Measurements from ENCODE around the gene ARFGAP3.

Gene ARFGAP3

DNA sequence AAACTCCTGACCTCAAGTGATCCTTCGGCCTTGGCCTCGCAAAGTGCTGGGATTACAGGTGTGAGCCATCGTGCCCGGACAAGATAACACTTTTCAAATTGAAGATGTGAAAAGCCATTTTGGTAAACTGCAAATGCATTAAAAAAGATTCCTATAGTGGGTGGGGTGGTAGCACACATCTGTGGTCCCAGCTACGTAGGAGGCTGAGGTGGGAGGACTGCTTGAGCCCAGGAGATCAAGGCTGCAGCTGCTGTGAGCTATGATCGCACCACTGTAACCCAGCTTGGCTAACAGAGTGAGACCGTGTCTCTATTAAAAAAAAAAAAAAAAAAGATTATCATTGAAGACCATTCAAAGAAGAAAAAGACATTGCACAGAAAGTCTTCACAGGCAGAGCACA lies 16.9 kb upstream of the ARFGAP3 start:
- no peak overlapping the region for H3K27ac ChIP-seq (ENCODE audit: insufficient read depth in 1 of 2, low read depth in 1 of 2, low read length in 2 of 2, poor library complexity in 1 of 2, severe bottlenecking in 2 of 2)
- ChIA-PET CTCF (interaction anchor here (1.2 to 2.8 kb wide), 6 partner anchors 15 to 55 kb away, joined by 3 to 14 read pairs (median 5); no protein-coding TSS in a partner anchor), POLR2A (interaction anchor here (0.6 kb wide), 1 partner anchor 36 kb away, joined by 3 read pairs; no protein-coding TSS in a partner anchor)
- DNase-seq, result no peak
- H3K4me3 ChIP-seq (ENCODE audit: control insufficient read depth in 1 of 7, extremely low read depth in 1 of 7, insufficient read depth in 4 of 7, low read depth in 2 of 7, low read length in 6 of 7), result no peak overlapping the region
- peaks cover 0 to 16% (median 10%) of the 10 kb centered on the region in 4 experiments for H3K4me1 ChIP-seq (ENCODE audit: control extremely low read depth in 1 of 4, control insufficient read depth in 4 of 4, insufficient read depth in 4 of 4, low read length in 3 of 4)
- no peaks in the 10 kb centered on the region for H3K27me3 ChIP-seq (replicated peaks in 2 of 5; ENCODE audit: control insufficient read depth in 4 of 5, insufficient read depth in 5 of 5, low read length in 4 of 5)
- WGBS (ENCODE audit: insufficient coverage), result 98% methylated on average over 4 of the region's 7 CpGs
- H3K36me3 ChIP-seq (ENCODE audit: control insufficient read depth in 4 of 4, insufficient read depth in 4 of 4, low read length in 3 of 4), result peaks cover 5 to 76% (median 69%) of the 10 kb centered on the region in 4 experiments
- no peaks in the 10 kb centered on the region for H3K9me3 ChIP-seq (ENCODE audit: control extremely low read depth in 1 of 5, control insufficient read depth in 4 of 5, insufficient read depth in 2 of 5, low read depth in 1 of 5, low read length in 4 of 5)

DNA sequence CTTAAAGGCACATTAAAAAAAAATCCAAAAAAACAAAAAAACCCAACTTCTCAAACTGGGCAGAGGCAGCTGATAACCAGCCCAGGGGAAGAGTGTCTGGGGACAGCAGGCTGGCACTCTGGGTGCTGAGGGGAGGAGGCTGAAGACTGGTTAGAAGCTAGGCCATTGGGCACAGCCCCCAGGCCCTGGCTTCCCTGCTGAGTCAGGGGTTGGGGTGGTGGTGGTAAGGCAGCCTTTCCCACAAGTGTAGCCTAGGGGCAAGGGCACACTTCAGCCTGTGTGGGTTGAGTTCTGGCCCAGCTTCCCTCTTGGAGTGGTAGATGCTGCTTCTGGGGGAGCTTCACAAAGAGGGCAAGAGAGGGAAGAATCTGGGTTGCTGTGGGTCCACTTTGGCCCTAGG lies 16.3 kb upstream of the ARFGAP3 start:
- peak; percentile 69 to 91 (median 89) for DNase-seq
- ChIA-PET CTCF (interaction anchor here (0.8 to 2.8 kb wide), 8 partner anchors 9 to 93 kb away, joined by 3 to 14 read pairs (median 5); no protein-coding TSS in a partner anchor), POLR2A (interaction anchor here (0.6 to 0.9 kb wide), 2 partner anchors 10 to 37 kb away, joined by 3 to 6 read pairs; no protein-coding TSS in a partner anchor)
- Histone ChIP-seq H3K4me3 (ENCODE audit: control insufficient read depth in 1 of 7, extremely low read depth in 1 of 7, insufficient read depth in 4 of 7, low read depth in 2 of 7, low read length in 6 of 7) (no peak overlapping the region), H3K27ac (ENCODE audit: insufficient read depth in 1 of 2, low read depth in 1 of 2, low read length in 2 of 2, poor library complexity in 1 of 2, severe bottlenecking in 2 of 2) (peak overlapping the region in 1 of 2 experiments; percentile 36), H3K4me1 (ENCODE audit: control extremely low read depth in 1 of 4, control insufficient read depth in 4 of 4, insufficient read depth in 4 of 4, low read length in 3 of 4) (peaks cover 0 to 16% (median 10%) of the 10 kb centered on the region in 4 experiments), H3K27me3 (replicated peaks in 2 of 5; ENCODE audit: control insufficient read depth in 4 of 5, insufficient read depth in 5 of 5, low read length in 4 of 5) (no peaks in the 10 kb centered on the region), H3K36me3 (ENCODE audit: control insufficient read depth in 4 of 4, insufficient read depth in 4 of 4, low read length in 3 of 4) (peaks cover 5 to 76% (median 66%) of the 10 kb centered on the region in 4 experiments), H3K9me3 (ENCODE audit: control extremely low read depth in 1 of 5, control insufficient read depth in 4 of 5, insufficient read depth in 2 of 5, low read depth in 1 of 5, low read length in 4 of 5) (no peaks in the 10 kb centered on the region)

DNA sequence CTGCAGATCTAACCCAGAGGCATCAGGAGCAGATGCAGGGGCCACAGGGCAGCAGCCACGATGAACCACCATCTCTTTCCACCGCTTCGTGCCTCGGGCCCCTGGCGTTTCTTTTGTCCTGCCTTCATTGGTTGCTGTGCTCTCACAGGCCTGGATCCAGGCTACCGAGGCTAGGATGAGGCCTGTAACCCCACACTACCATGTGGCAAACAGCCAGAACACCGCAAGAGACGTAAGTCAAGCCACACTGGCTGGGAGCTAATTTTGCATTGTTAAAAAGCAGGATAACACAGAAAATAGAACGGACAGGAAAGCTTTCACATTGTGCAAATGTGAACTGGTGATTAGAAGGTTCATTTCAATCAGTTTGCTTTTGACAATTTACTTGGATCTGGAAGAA lies 15.7 kb upstream of the ARFGAP3 start:
- peak overlapping the region in 1 of 2 experiments; percentile 36 for H3K27ac ChIP-seq (ENCODE audit: insufficient read depth in 1 of 2, low read depth in 1 of 2, low read length in 2 of 2, poor library complexity in 1 of 2, severe bottlenecking in 2 of 2)
- ChIA-PET CTCF (interaction anchor here (0.8 to 2.8 kb wide), 8 partner anchors 8 to 94 kb away, joined by 3 to 14 read pairs (median 5); no protein-coding TSS in a partner anchor), POLR2A (interaction anchor here (0.9 kb wide), 1 partner anchor 11 kb away, joined by 6 read pairs; no protein-coding TSS in a partner anchor)
- no peaks in the 10 kb centered on the region for H3K9me3 ChIP-seq (ENCODE audit: control extremely low read depth in 1 of 5, control insufficient read depth in 4 of 5, insufficient read depth in 2 of 5, low read depth in 1 of 5, low read length in 4 of 5)
- peaks cover 5 to 71% (median 61%) of the 10 kb centered on the region in 4 experiments for H3K36me3 ChIP-seq (ENCODE audit: control insufficient read depth in 4 of 4, insufficient read depth in 4 of 4, low read length in 3 of 4)
- DNase-seq, result no peak
- no peak overlapping the region for H3K4me3 ChIP-seq (ENCODE audit: control insufficient read depth in 1 of 7, extremely low read depth in 1 of 7, insufficient read depth in 4 of 7, low read depth in 2 of 7, low read length in 6 of 7)
- H3K4me1 ChIP-seq (ENCODE audit: control extremely low read depth in 1 of 4, control insufficient read depth in 4 of 4, insufficient read depth in 4 of 4, low read length in 3 of 4), result peaks cover 0 to 16% (median 10%) of the 10 kb centered on the region in 4 experiments
- no peaks in the 10 kb centered on the region for H3K27me3 ChIP-seq (replicated peaks in 2 of 5; ENCODE audit: control insufficient read depth in 4 of 5, insufficient read depth in 5 of 5, low read length in 4 of 5)
- WGBS (ENCODE audit: insufficient coverage), result 80% methylated on average over 9 of the region's 9 CpGs

DNA sequence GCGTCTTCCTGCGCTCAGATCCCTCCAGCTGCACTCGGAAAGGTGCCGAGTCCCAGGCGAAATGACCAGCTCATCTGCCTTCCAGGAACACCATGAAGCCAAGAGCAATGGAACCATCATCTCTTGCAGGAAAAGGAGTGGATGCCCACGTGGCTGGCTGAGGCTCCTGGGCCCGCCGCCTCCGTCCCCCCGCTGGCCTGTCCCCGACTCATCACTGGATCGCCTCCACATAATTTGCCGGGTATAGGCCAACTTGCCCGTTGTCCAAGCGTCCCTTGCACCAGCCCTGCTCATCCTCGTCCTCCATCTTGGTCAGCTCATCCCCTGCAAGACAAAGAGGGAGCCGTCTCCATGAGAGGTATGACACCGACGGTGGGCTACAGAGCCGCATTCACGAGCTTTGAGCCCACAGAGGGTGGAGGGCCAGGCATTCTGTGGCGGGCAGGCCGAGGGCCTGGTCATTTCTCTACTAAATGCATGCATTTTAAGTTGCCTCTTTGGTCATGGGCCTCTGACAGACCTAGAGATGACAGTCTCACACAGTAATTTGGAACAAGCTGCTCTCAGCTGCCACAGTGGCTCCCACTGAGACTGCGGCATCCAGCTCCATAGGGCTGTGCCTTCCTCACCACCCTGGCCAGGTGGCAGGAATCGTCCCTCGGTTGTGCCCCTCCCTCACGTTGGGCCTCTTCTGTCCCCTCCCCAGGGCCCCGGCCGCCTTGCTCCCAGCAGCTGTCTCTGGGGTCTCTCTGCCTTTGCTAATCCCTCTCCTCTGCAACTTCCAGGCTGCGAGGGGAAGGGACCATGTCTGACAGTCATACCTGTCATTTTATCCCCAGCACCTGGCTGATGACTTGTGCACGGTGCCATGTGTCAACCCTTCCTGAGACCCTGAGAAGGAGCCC lies 14.3 kb upstream of the ARFGAP3 start:
- ChIA-PET POLR2A (interaction anchor here (1.3 kb wide), 1 partner anchor 24 kb away, joined by 3 read pairs; no protein-coding TSS in a partner anchor), CTCF (interaction anchor here (0.7 to 2.5 kb wide), 6 partner anchors 10 to 73 kb away, joined by 3 to 7 read pairs (median 4); no protein-coding TSS in a partner anchor)
- 93% methylated on average over 29 of the region's 31 CpGs for WGBS (ENCODE audit: insufficient coverage)
- H3K27me3 ChIP-seq (replicated peaks in 2 of 5; ENCODE audit: control insufficient read depth in 4 of 5, insufficient read depth in 5 of 5, low read length in 4 of 5), result no peaks in the 10 kb centered on the region
- no peaks in the 10 kb centered on the region for H3K9me3 ChIP-seq (ENCODE audit: control extremely low read depth in 1 of 5, control insufficient read depth in 4 of 5, insufficient read depth in 2 of 5, low read depth in 1 of 5, low read length in 4 of 5)
- peaks cover 0 to 16% (median 10%) of the 10 kb centered on the region in 4 experiments for H3K4me1 ChIP-seq (ENCODE audit: control extremely low read depth in 1 of 4, control insufficient read depth in 4 of 4, insufficient read depth in 4 of 4, low read length in 3 of 4)
- peaks cover 5 to 58% (median 47%) of the 10 kb centered on the region in 4 experiments for H3K36me3 ChIP-seq (ENCODE audit: control insufficient read depth in 4 of 4, insufficient read depth in 4 of 4, low read length in 3 of 4)
- DNase-seq, result no peak
- H3K27ac ChIP-seq (ENCODE audit: insufficient read depth in 1 of 2, low read depth in 1 of 2, low read length in 2 of 2, poor library complexity in 1 of 2, severe bottlenecking in 2 of 2), result no peak overlapping the region
- H3K4me3 ChIP-seq (ENCODE audit: control insufficient read depth in 1 of 7, extremely low read depth in 1 of 7, insufficient read depth in 4 of 7, low read depth in 2 of 7, low read length in 6 of 7), result no peak overlapping the region

DNA sequence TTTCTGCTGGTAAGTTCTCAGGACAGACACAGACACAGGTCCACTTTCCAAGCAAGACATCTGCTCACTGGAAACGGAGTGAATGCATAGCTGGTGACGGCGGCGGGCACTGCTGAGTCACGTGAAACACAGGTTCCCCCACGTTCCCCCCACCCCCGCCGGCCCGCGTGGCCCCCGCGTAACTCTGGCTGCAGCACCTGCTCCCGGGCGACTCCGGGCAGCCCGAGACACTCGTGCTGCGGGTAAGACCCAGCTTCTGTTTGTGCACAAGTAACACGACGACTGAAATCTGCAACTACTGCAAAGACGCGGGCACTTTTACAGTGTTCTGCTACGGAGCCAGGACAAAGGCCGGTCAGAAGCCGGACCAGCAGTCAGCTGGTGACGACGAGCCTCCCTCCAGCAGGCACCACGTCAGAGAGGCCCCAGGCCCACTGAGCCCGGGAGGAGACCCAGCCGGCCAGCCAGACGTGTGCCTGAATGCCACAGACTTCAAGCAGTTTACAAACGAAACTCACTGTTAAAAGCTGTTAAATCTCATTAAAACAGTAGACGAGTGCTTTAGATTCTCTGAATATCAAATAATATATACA lies 12.9 kb upstream of the ARFGAP3 start:
- H3K36me3 ChIP-seq (ENCODE audit: control insufficient read depth in 4 of 4, insufficient read depth in 4 of 4, low read length in 3 of 4), result peaks cover 5 to 50% (median 36%) of the 10 kb centered on the region in 4 experiments
- no peaks in the 10 kb centered on the region for H3K27me3 ChIP-seq (replicated peaks in 2 of 5; ENCODE audit: control insufficient read depth in 4 of 5, insufficient read depth in 5 of 5, low read length in 4 of 5)
- H3K9me3 ChIP-seq (ENCODE audit: control extremely low read depth in 1 of 5, control insufficient read depth in 4 of 5, insufficient read depth in 2 of 5, low read depth in 1 of 5, low read length in 4 of 5), result no peaks in the 10 kb centered on the region
- ChIA-PET CTCF (interaction anchor here (0.7 to 2.5 kb wide), 5 partner anchors 8 to 52 kb away, joined by 3 to 7 read pairs (median 4); no protein-coding TSS in a partner anchor), POLR2A (no interaction called here)
- no peak overlapping the region for H3K4me3 ChIP-seq (ENCODE audit: control insufficient read depth in 1 of 7, extremely low read depth in 1 of 7, insufficient read depth in 4 of 7, low read depth in 2 of 7, low read length in 6 of 7)
- no peak for DNase-seq
- H3K4me1 ChIP-seq (ENCODE audit: control extremely low read depth in 1 of 4, control insufficient read depth in 4 of 4, insufficient read depth in 4 of 4, low read length in 3 of 4), result peaks cover 0 to 16% (median 10%) of the 10 kb centered on the region in 4 experiments
- WGBS (ENCODE audit: insufficient coverage), result 88% methylated on average over 26 of the region's 33 CpGs
- no peak overlapping the region for H3K27ac ChIP-seq (ENCODE audit: insufficient read depth in 1 of 2, low read depth in 1 of 2, low read length in 2 of 2, poor library complexity in 1 of 2, severe bottlenecking in 2 of 2)

DNA sequence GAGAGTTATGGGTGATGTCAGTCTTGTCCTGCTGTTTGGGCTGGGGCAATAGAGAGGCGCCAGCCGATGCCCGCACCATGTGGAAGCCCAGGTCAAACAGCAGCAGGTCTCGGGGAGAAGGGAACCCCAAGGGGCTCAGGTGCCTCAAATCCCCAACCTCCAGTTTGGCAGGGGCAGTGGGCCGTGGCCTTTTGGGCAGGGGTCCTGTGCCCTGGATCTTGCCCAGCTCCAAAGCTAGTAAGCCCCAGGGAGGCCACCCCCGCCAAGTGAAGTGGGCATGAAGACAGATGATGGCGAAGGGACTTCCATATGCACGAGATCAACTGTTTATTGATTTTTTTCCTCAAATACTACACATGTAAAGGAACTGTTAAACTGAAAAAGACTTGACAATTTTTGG lies 12.4 kb upstream of the ARFGAP3 start:
- CTCF ChIA-PET, result interaction anchor here (1.0 to 3.7 kb wide), 8 partner anchors 8 to 167 kb away, joined by 4 to 28 read pairs (median 6); no protein-coding TSS in a partner anchor
- WGBS (ENCODE audit: insufficient coverage), result 95% methylated on average over 8 of the region's 8 CpGs

More for the DNA sequence above, 12.4 kb upstream of the ARFGAP3 start:
- H3K9me3 ChIP-seq (ENCODE audit: control extremely low read depth in 1 of 5, control insufficient read depth in 4 of 5, insufficient read depth in 2 of 5, low read depth in 1 of 5, low read length in 4 of 5), result no peaks in the 10 kb centered on the region
- peaks cover 5 to 48% (median 34%) of the 10 kb centered on the region in 4 experiments for H3K36me3 ChIP-seq (ENCODE audit: control insufficient read depth in 4 of 4, insufficient read depth in 4 of 4, low read length in 3 of 4)
- H3K27ac ChIP-seq (ENCODE audit: insufficient read depth in 1 of 2, low read depth in 1 of 2, low read length in 2 of 2, poor library complexity in 1 of 2, severe bottlenecking in 2 of 2), result no peak overlapping the region
- POLR2A ChIA-PET, result no interaction called here
- no peaks in the 10 kb centered on the region for H3K27me3 ChIP-seq (replicated peaks in 2 of 5; ENCODE audit: control insufficient read depth in 4 of 5, insufficient read depth in 5 of 5, low read length in 4 of 5)
- no peak for DNase-seq
- no peak overlapping the region for H3K4me3 ChIP-seq (ENCODE audit: control insufficient read depth in 1 of 7, extremely low read depth in 1 of 7, insufficient read depth in 4 of 7, low read depth in 2 of 7, low read length in 6 of 7)
- H3K4me1 ChIP-seq (ENCODE audit: control extremely low read depth in 1 of 4, control insufficient read depth in 4 of 4, insufficient read depth in 4 of 4, low read length in 3 of 4), result peaks cover 0 to 16% (median 10%) of the 10 kb centered on the region in 4 experiments

All from common myeloid progenitor, CD34-positive (primary cell).